Duodenal mucosa (tissue), 2 donors: ENCODE results near the gene MTREX.

Experiments
- H3K27ac ChIP-seq: one replicate; pipeline ENCODE4 v1.7.0; 2013; ENCODE audit warnings: low read depth, low read length
- H3K27me3 ChIP-seq, 2 donors: one replicate each; pipeline ENCODE4 v1.7.0; 2013; ENCODE audit warnings: low read length in 2 of 2, control low read depth in 1 of 2; ENCODE audit not compliant: insufficient read depth in 2 of 2, control insufficient read depth in 1 of 2
- H3K36me3 ChIP-seq, 2 donors: one replicate each; pipeline ENCODE4 v1.7.0; 2013; ENCODE audit warnings: low read length in 2 of 2, control low read depth in 1 of 2; ENCODE audit not compliant: insufficient read depth in 2 of 2, control insufficient read depth in 1 of 2
- H3K4me1 ChIP-seq, 2 donors: one replicate each; pipeline ENCODE4 v1.7.0; 2013; ENCODE audit warnings: low read length in 2 of 2, control low read depth in 1 of 2; ENCODE audit not compliant: insufficient read depth in 2 of 2, control insufficient read depth in 1 of 2
- H3K4me3 ChIP-seq, 2 donors: one replicate each; pipeline ENCODE4 v1.7.0; 2013; ENCODE audit warnings: low read length in 2 of 2, low read depth in 1 of 2
- H3K9ac ChIP-seq, 2 donors: one replicate each; pipeline ENCODE4 v1.7.0; 2013; ENCODE audit warnings: low read length in 2 of 2, low read depth in 1 of 2
- H3K9me3 ChIP-seq, 2 donors: one replicate each; pipeline ENCODE4 v1.7.0; 2013; ENCODE audit warnings: low read length in 2 of 2, control low read depth in 1 of 2; ENCODE audit not compliant: control insufficient read depth in 1 of 2

MTREX gene

GRCh38 chr5:55371145-55371544 is 63.4 kb downstream of the MTREX start:
- no peak overlapping the region for H3K4me3 ChIP-seq
- H3K4me1 ChIP-seq: peaks cover 0 to 7% of the 10 kb centered on the region in 2 donors
- H3K9me3 ChIP-seq: peaks cover 0 to 3% of the 10 kb centered on the region in 2 donors
- no peak overlapping the region for H3K27ac ChIP-seq
- H3K27me3 ChIP-seq: no peaks in the 10 kb centered on the region
- no peak overlapping the region for H3K9ac ChIP-seq
- peaks cover 3 to 6% of the 10 kb centered on the region in 2 donors for H3K36me3 ChIP-seq

- H3K27ac ChIP-seq: no peak overlapping the region
- peaks cover 0 to 7% of the 10 kb centered on the region in 2 donors for H3K4me1 ChIP-seq
- no peak overlapping the region for H3K4me3 ChIP-seq
- H3K27me3 ChIP-seq: no peaks in the 10 kb centered on the region
- H3K9ac ChIP-seq: no peak overlapping the region
- H3K9me3 ChIP-seq: peaks cover 0 to 3% of the 10 kb centered on the region in 2 donors
- H3K36me3 ChIP-seq: peaks cover 0 to 2% of the 10 kb centered on the region in 2 donors
Measured at GRCh38 chr5:55372130-55372925, 64.5 kb downstream of the MTREX start.

DNA sequence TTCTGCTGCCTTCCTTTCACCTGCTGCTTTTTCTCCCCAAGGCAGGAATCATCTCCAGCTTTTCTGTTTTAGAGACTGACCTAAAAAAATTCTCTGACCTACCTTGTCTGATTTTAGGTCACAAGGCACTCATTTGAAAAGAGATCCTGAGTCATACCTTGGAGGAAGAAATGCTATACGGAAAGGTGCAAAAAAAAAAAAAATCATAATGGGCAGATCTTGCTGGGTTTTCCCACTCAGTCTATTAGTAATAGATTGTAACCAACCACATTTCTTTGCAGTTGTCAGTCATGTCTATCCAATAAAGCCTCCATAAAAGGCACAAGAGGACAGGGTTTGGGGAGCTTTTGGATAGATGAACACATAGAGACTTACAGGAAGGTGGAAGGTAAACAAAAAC is 70.0 kb downstream of the MTREX start:
- H3K4me1 ChIP-seq: peaks cover 0 to 3% of the 10 kb centered on the region in 2 donors
- peak overlapping the region; percentile 50 for H3K27ac ChIP-seq
- peaks cover 3% of the 10 kb centered on the region in 2 donors for H3K9me3 ChIP-seq
- no peak overlapping the region for H3K9ac ChIP-seq
- H3K27me3 ChIP-seq: no peaks in the 10 kb centered on the region
- H3K4me3 ChIP-seq: peak overlapping the region in 1 of 2 donors; percentile 29
- peaks cover 9 to 13% of the 10 kb centered on the region in 2 donors for H3K36me3 ChIP-seq

DNA sequence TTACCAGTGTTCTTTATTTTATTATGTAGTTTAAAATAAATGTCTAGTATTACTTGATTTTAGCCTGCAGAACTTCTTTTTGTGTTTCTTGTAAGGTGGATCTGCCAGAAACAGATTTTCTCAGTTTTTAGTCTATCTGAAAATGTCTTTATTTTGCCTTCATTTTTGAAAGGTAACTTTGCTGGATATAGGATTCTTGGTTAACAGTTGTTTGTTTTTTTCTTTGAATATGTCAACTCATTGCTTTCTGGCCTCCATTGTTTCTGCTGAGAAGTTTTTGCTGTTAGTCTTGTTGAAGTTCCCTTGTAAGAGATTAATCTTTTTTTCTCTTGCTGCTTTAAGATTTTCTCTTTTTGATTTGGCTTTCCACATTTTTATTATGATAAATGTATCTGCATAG is 75.5 kb downstream of the MTREX start:
- Histone ChIP-seq H3K4me1 (peaks cover 0 to 10% of the 10 kb centered on the region in 2 donors), H3K27me3 (no peaks in the 10 kb centered on the region), H3K9me3 (peaks cover 0 to 14% of the 10 kb centered on the region in 2 donors), H3K27ac (no peak overlapping the region), H3K9ac (no peak overlapping the region), H3K36me3 (peaks cover 14 to 22% of the 10 kb centered on the region in 2 donors), H3K4me3 (no peak overlapping the region)

GRCh38 chr5:55384072-55384471 is 76.3 kb downstream of the MTREX start:
- H3K9me3 ChIP-seq: peaks cover 0 to 14% of the 10 kb centered on the region in 2 donors
- no peaks in the 10 kb centered on the region for H3K27me3 ChIP-seq
- no peak overlapping the region for H3K27ac ChIP-seq
- H3K36me3 ChIP-seq: peaks cover 14 to 22% of the 10 kb centered on the region in 2 donors
- no peak overlapping the region for H3K9ac ChIP-seq
- no peak overlapping the region for H3K4me3 ChIP-seq
- H3K4me1 ChIP-seq: peaks cover 0 to 16% of the 10 kb centered on the region in 2 donors

DNA sequence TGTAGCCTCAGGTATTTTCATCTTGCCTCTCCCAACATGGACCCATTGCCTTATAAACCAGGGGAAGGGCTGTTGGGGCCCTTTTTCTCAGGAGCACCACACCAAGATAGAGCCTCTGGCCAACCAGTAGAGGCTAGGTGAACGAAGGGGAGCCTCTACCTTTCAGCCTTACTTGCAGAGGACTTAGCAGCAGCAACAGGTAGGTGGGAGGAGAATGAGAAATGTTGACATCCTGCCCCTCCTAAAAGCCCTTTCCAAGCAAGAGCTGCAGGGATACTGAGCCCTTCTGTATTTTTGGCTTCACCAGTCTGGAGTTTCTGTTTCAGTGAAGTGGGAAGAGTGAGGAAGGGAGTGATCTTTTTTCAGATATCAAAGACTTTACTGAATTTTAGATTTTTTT is 77.4 kb downstream of the MTREX start:
- Histone ChIP-seq H3K36me3 (peaks cover 9 to 20% of the 10 kb centered on the region in 2 donors), H3K4me3 (no peak overlapping the region), H3K27me3 (no peaks in the 10 kb centered on the region), H3K4me1 (peaks cover 5 to 26% of the 10 kb centered on the region in 2 donors), H3K9me3 (peaks cover 0 to 14% of the 10 kb centered on the region in 2 donors), H3K27ac (no peak overlapping the region), H3K9ac (no peak overlapping the region)

DNA sequence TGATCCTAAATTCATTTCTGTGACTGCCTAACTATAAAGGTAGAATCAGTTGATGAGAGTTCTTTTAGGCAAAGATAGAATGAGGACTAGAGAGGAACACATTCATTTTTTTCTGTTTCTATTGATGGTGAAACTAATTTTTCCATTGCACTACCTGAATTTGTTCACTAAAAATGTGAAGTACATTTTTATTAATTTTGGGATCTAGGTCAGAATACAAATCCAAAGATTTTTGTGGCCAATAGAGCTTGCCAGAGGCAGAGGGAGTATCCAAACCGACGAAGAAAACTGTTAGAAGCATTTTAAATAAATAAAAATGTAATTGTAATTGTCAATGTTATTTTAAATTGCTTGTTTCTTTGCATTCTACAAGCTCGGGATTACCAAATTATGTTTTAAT is 78.1 kb downstream of the MTREX start:
- H3K36me3 ChIP-seq: peaks cover 9 to 14% of the 10 kb centered on the region in 2 donors
- peaks cover 7 to 28% of the 10 kb centered on the region in 2 donors for H3K4me1 ChIP-seq
- no peaks in the 10 kb centered on the region for H3K27me3 ChIP-seq
- no peak overlapping the region for H3K27ac ChIP-seq
- no peak overlapping the region for H3K4me3 ChIP-seq
- peaks cover 0 to 14% of the 10 kb centered on the region in 2 donors for H3K9me3 ChIP-seq
- no peak overlapping the region for H3K9ac ChIP-seq

DNA sequence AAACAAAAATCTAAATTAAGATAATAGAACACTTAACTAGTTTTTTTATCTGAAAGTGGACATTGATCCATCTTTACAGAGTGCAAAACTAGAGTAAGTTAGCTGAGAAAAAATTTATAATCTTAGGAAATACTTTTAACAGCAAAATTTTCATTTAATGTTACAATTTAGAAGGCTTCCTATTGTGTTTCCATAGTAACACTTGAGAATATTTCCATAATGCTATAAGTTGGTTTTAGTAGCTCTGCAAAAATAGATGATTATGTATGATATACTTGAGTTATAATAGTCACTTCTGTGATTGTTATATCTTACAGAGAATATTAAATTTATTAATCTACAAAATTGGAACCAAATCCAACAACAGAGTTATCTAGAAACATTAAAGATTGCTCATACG is 78.6 kb downstream of the MTREX start:
- Histone ChIP-seq H3K9me3 (peaks cover 0 to 14% of the 10 kb centered on the region in 2 donors), H3K27ac (no peak overlapping the region), H3K36me3 (peaks cover 9 to 14% of the 10 kb centered on the region in 2 donors), H3K4me3 (no peak overlapping the region), H3K9ac (no peak overlapping the region), H3K4me1 (peaks cover 7 to 29% of the 10 kb centered on the region in 2 donors), H3K27me3 (no peaks in the 10 kb centered on the region)

DNA sequence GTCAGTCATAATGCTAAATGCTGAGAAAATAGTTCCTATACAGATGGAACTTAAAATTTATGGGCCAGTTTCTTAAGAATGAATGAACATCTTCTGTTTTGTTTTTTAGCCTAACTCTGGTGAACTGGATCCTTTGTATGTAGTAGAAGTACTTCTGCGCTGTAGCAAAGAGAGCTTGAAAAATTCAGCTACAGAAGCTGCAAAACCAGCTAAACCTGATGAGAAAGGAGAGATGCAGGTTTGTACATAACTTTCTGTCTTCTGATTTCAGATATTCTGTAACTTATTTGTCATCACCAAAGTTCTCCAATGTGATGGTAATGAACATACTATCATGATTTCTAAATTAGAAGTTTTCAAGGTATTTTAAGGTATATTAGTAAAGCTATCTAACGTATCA is 80.1 kb downstream of the MTREX start:
- Histone ChIP-seq H3K36me3 (peaks cover 7 to 18% of the 10 kb centered on the region in 2 donors), H3K9ac (no peak overlapping the region), H3K4me3 (no peak overlapping the region), H3K27me3 (no peaks in the 10 kb centered on the region), H3K4me1 (peaks cover 11 to 38% of the 10 kb centered on the region in 2 donors), H3K27ac (no peak overlapping the region), H3K9me3 (peaks cover 0 to 15% of the 10 kb centered on the region in 2 donors)

GRCh38 chr5:55391707-55392106 is 83.9 kb downstream of the MTREX start:
- Histone ChIP-seq H3K4me1 (peaks cover 11 to 30% of the 10 kb centered on the region in 2 donors), H3K36me3 (peaks cover 13 to 17% of the 10 kb centered on the region in 2 donors), H3K27ac (peak overlapping the region; percentile 60), H3K9me3 (peaks cover 0 to 4% of the 10 kb centered on the region in 2 donors), H3K27me3 (no peaks in the 10 kb centered on the region), H3K4me3 (no peak overlapping the region), H3K9ac (no peak overlapping the region)
